IMR-90 (cell line): ENCODE data around the gene STOML1. TPM values are rescaled to one million over a fixed set of nuclear protein-coding genes. Genes with fewer than 3 reads are reported as not detected.
"Not testable (repeated sequence)": the region's sequence is repeated elsewhere in the genome, so short reads cannot be mapped to it uniquely, and the experiment has no call there.

Experiments used
- ATAC-seq: fragments of 200-7000 bp; cut with Tn5 transposase; 2 replicates; pipeline ENCODE4 v1.9.1; 2020; ENCODE audit warnings: low read depth, mild to moderate bottlenecking, moderate library complexity
- BruUV-seq: library from RNA; stranded (reverse); fragments of 400-500 nt; replicated peaks from 2 replicates; lab custom pipeline; 2021; lab: Mats Ljungman, UMichigan
- CTCF ChIA-PET: fragments of 300-600 bp; formaldehyde crosslinking; extraction: SDS; loops from one replicate; lab custom pipeline; 2021; ENCODE audit warnings: antibody characterized with exemption; lab: Yijun Ruan, JAX
- POLR2A ChIA-PET: fragments of 300-600 bp; sonication (Branson Sonifier 250); formaldehyde crosslinking; loops from one replicate; lab custom pipeline; 2022; ENCODE audit warnings: antibody characterized with exemption; ENCODE audit not compliant: unreplicated experiment; lab: Charles Lee
- DNase-seq: peaks from one replicate; pipeline ENCODE4 v3.0.0; 2013
- H2AFZ ChIP-seq: replicated peaks from 2 replicates; pipeline ENCODE3; 2013; ENCODE audit warnings: low read length, mild to moderate bottlenecking; ENCODE audit not compliant: poor library complexity
- H2AK5ac ChIP-seq: 2 replicates; pipeline ENCODE4 v1.6.1; 2013; ENCODE audit warnings: low read depth, low read length, inconsistent platforms
- H2AK9ac ChIP-seq: replicated peaks from 2 replicates; pipeline ENCODE3; 2013; ENCODE audit warnings: mild to moderate bottlenecking, low read depth, low read length, moderate library complexity; ENCODE audit not compliant: poor library complexity
- H2BK120ac ChIP-seq: 2 replicates; pipeline ENCODE4 v1.6.1; 2013; ENCODE audit warnings: low read depth, low read length, inconsistent platforms
- H2BK15ac ChIP-seq: 3 replicates; pipeline ENCODE4 v1.6.1; 2013; ENCODE audit warnings: low read depth, low read length, inconsistent platforms
- H2BK20ac ChIP-seq: 2 replicates; pipeline ENCODE4 v1.6.1; 2013; ENCODE audit warnings: low read depth, mild to moderate bottlenecking, inconsistent platforms, low read length, moderate library complexity
- H2BK5ac ChIP-seq: 2 replicates; pipeline ENCODE4 v1.6.1; 2013; ENCODE audit warnings: mild to moderate bottlenecking, low read depth, low read length, inconsistent platforms; ENCODE audit not compliant: poor library complexity, severe bottlenecking
- H3K14ac ChIP-seq: replicated peaks from 2 replicates; pipeline ENCODE4 v1.6.1; 2013; ENCODE audit warnings: low read depth, low read length, inconsistent platforms
- H3K18ac ChIP-seq: 2 replicates; pipeline ENCODE4 v1.6.1; 2013; ENCODE audit warnings: low read depth, low read length, control low read depth
- H3K23ac ChIP-seq: 2 replicates; pipeline ENCODE4 v1.6.1; 2013; ENCODE audit warnings: low read depth, low read length, inconsistent platforms
- H3K27ac ChIP-seq: 2 replicates; pipeline ENCODE4 v1.5.1; 2013; ENCODE audit warnings: mild to moderate bottlenecking, control low read depth, low read length; ENCODE audit not compliant: insufficient read depth
- H3K27me3 ChIP-seq: 2 replicates; pipeline ENCODE4 v1.6.1; 2013; ENCODE audit warnings: low read length; ENCODE audit not compliant: control insufficient read depth, insufficient read depth
- H3K36me3 ChIP-seq: 2 replicates; pipeline ENCODE4 v1.6.1; 2013; ENCODE audit warnings: low read length, mixed read lengths; ENCODE audit not compliant: control insufficient read depth, insufficient read depth
- H3K4ac ChIP-seq: 2 replicates; pipeline ENCODE4 v1.6.1; 2013; ENCODE audit warnings: low read depth, low read length, inconsistent platforms
- H3K4me1 ChIP-seq: 2 replicates; pipeline ENCODE4 v1.6.1; 2013; ENCODE audit warnings: low read length, mixed read lengths; ENCODE audit not compliant: control insufficient read depth, insufficient read depth
- H3K4me2 ChIP-seq: 2 replicates; pipeline ENCODE4 v1.6.1; 2013; ENCODE audit warnings: low read depth, mild to moderate bottlenecking, control low read depth, low read length, moderate library complexity
- H3K4me3 ChIP-seq: 2 replicates; pipeline ENCODE4 v1.5.1; 2013; ENCODE audit warnings: low read depth, mild to moderate bottlenecking, control low read depth, low read length, moderate library complexity; ENCODE audit not compliant: insufficient read depth
- H3K56ac ChIP-seq: 2 replicates; pipeline ENCODE4 v1.6.1; 2013; ENCODE audit warnings: low read length, inconsistent platforms; ENCODE audit not compliant: insufficient read depth; ENCODE audit errors: extremely low read depth
- H3K79me1 ChIP-seq, 2 experiments: 2 replicates each; pipeline ENCODE4 v1.6.1; 2013; ENCODE audit warnings: low read length in 2 of 2, inconsistent platforms in 1 of 2, low read depth in 1 of 2
- H3K9ac ChIP-seq: 2 replicates; pipeline ENCODE4 v1.6.1; 2013; ENCODE audit warnings: low read depth, low read length, control low read depth
- H3K9me1 ChIP-seq: 2 replicates; pipeline ENCODE4 v1.6.1; 2013; ENCODE audit warnings: low read length, inconsistent platforms; ENCODE audit not compliant: insufficient read depth
- H3K9me3 ChIP-seq: 2 replicates; pipeline ENCODE4 v1.6.1; 2013; ENCODE audit warnings: low read length; ENCODE audit not compliant: control insufficient read depth, insufficient read depth
- H4K20me1 ChIP-seq: 2 replicates; pipeline ENCODE4 v1.6.1; 2013; ENCODE audit warnings: low read length, inconsistent platforms; ENCODE audit not compliant: insufficient read depth
- H4K5ac ChIP-seq: 2 replicates; pipeline ENCODE4 v1.6.1; 2013; ENCODE audit warnings: mild to moderate bottlenecking, low read depth, low read length, control low read depth
- H4K8ac ChIP-seq, 2 experiments: 2 replicates each; pipeline ENCODE4 v1.6.1; 2013; ENCODE audit warnings: low read depth in 2 of 2, low read length in 2 of 2, control low read depth in 1 of 2, inconsistent platforms in 1 of 2
- H4K91ac ChIP-seq: 2 replicates; pipeline ENCODE4 v1.6.1; 2013; ENCODE audit warnings: low read depth, low read length, inconsistent platforms; ENCODE audit not compliant: insufficient read depth
- WGBS, 2 experiments: methylation state at CpG; one replicate each; pipeline versions ENCODE4 v1.1.5 to v1.1.7; 2013; ENCODE audit warnings: missing lambda C conversion rate in 2 of 2; ENCODE audit not compliant: insufficient read length in 1 of 2; ENCODE audit errors: extremely low coverage in 2 of 2; 5-methylcytosine and 5-hydroxymethylcytosine counted together
- dilution Hi-C: fragments of 300-500 bp; cut with HindIII; formaldehyde crosslinking; loops from one replicate; pipeline ENCODE4 v1.14.3; 2018; ENCODE audit warnings: low sequenced_read_pairs; ENCODE audit not compliant: unreplicated experiment
- in situ Hi-C: fragments of 300-500 bp; cut with MboI; formaldehyde crosslinking; loops from 3 replicates; pipeline ENCODE4 v1.14.3; 2019; ENCODE audit warnings: low sequenced_read_pairs, inconsistent platforms, mixed read lengths
- intact Hi-C: fragments of 100-400 bp; cut with micrococcal nuclease; formaldehyde crosslinking; loops from 2 replicates; pipeline ENCODE4 v1.10.0; 2022
- polyA plus RNA-seq, 3 experiments: library from polyadenylated mRNA; depleted of rRNA; stranded (reverse); fragments of >200 nt; gene quantifications; 2 replicates each; pipeline ENCODE4 v1.2.3, GENCODE V29; 2012; ENCODE audit warnings: low replicate concordance in 1 of 3
- total RNA-seq: library from RNA; depleted of rRNA; stranded (reverse); fragments of >200 nt; gene quantifications from 2 replicates; pipeline ENCODE4 v1.2.3, GENCODE V29; 2012

The STOML1 gene
- total and polyA plus RNA-seq, 2 of the 4 experiments (the other 2 are of a cell fraction): 11.8 to 21.2 TPM

GRCh38 chr15:73975440-73976125 is 16.5 kb downstream of the STOML1 start:
- H2AK9ac ChIP-seq, ATAC-seq, H4K8ac ChIP-seq, H4K91ac ChIP-seq, H3K4ac ChIP-seq, dilution Hi-C loops, H2BK120ac ChIP-seq, BruUV-seq, H3K18ac ChIP-seq, H2AFZ ChIP-seq, H4K5ac ChIP-seq, H3K9me3 ChIP-seq, H3K9ac ChIP-seq, H2BK5ac ChIP-seq, H3K4me1 ChIP-seq, H3K4me2 ChIP-seq, H3K14ac ChIP-seq, H3K36me3 ChIP-seq, H2BK20ac ChIP-seq, intact Hi-C loops, H3K9me1 ChIP-seq, H3K27me3 ChIP-seq, H3K27ac ChIP-seq, DNase-seq, H3K23ac ChIP-seq, H2BK15ac ChIP-seq, H4K20me1 ChIP-seq, H2AK5ac ChIP-seq, H3K79me1 ChIP-seq, H3K4me3 ChIP-seq, H3K56ac ChIP-seq, POLR2A ChIA-PET: not testable (repeated sequence)
- CTCF ChIA-PET: interaction anchor here (0.6 kb wide), 1 partner anchor 386 kb away, joined by 3 read pairs; no protein-coding TSS in a partner anchor
- 40% methylated on average over 1 of the region's 18 CpGs; no CpG with 5 or more reads in 1 of the 2 experiments for WGBS, 2 experiments
- in situ Hi-C loops: loop anchor here (5.0 kb wide), 2 partner anchors 157 to 342 kb away; partner anchors contain the start of gene ISLR2

GRCh38 chr15:73973683-73974200 is 18.4 kb downstream of the STOML1 start:
- H2BK20ac ChIP-seq, H2BK120ac ChIP-seq, H3K9me1 ChIP-seq, H4K20me1 ChIP-seq, H3K27ac ChIP-seq, H4K8ac ChIP-seq, H2AK5ac ChIP-seq, H4K91ac ChIP-seq, H3K4ac ChIP-seq, DNase-seq, dilution Hi-C loops, H3K14ac ChIP-seq, H2AK9ac ChIP-seq, H3K4me2 ChIP-seq, BruUV-seq, H3K4me3 ChIP-seq, ATAC-seq, H3K23ac ChIP-seq, H3K56ac ChIP-seq, H2BK15ac ChIP-seq, H3K9ac ChIP-seq, H2BK5ac ChIP-seq, in situ Hi-C loops, H4K5ac ChIP-seq, H3K9me3 ChIP-seq, POLR2A ChIA-PET, H3K4me1 ChIP-seq, H3K79me1 ChIP-seq, H3K36me3 ChIP-seq, H2AFZ ChIP-seq, H3K18ac ChIP-seq, H3K27me3 ChIP-seq: not testable (repeated sequence)
- intact Hi-C loops: loop anchor here (1.0 to 5.0 kb wide), 6 partner anchors 64 to 349 kb away; no protein-coding TSS in a partner anchor
- CTCF ChIA-PET: interaction anchor here (0.9 to 2.8 kb wide), 8 partner anchors 8 to 349 kb away, joined by 3 to 13 read pairs (median 7); no protein-coding TSS in a partner anchor
- WGBS, 2 experiments: 72% methylated on average over 13 of the region's 39 CpGs; no CpG with 5 or more reads in 1 of the 2 experiments
